DND-41 (cell line): ENCODE results near the gene FLT4.
A peak's percentile ranks its signal among the peaks of the same experiment; 100 is the strongest.

Source experiments
- ATAC-seq: fragments of 200-7000 bp; cut with Tn5 transposase; 3 replicates; pipeline ENCODE4 v1.9.1; 2021; ENCODE audit warnings: low read depth; ENCODE audit not compliant: insufficient read depth
- DNase-seq: peaks from one replicate; pipeline ENCODE4 v3.0.0-alpha.2; 2020
- H2AFZ ChIP-seq: 2 replicates; pipeline ENCODE4 v1.6.0; 2012; ENCODE audit warnings: low read depth, low read length
- H3K27ac ChIP-seq: 2 replicates; pipeline ENCODE4 v1.5.1; 2012; ENCODE audit warnings: low read length, inconsistent platforms
- H3K27me3 ChIP-seq: fragments of 200-600 bp; sonication (generic); 2 replicates; pipeline ENCODE4 v1.6.0; 2012; ENCODE audit warnings: low read length, mild to moderate bottlenecking, inconsistent platforms; ENCODE audit not compliant: insufficient read depth, poor library complexity
- H3K36me3 ChIP-seq: 2 replicates; pipeline ENCODE4 v1.5.1; 2012; ENCODE audit warnings: low read length, inconsistent platforms; ENCODE audit not compliant: insufficient read depth
- H3K4me1 ChIP-seq: 2 replicates; pipeline ENCODE4 v1.5.1; 2012; ENCODE audit warnings: mild to moderate bottlenecking, low read length; ENCODE audit not compliant: insufficient read depth
- H3K4me2 ChIP-seq: 2 replicates; pipeline ENCODE4 v1.6.0; 2012; ENCODE audit warnings: mild to moderate bottlenecking, moderate library complexity, low read length, inconsistent platforms; ENCODE audit not compliant: insufficient read depth
- H3K4me3 ChIP-seq, 2 experiments: fragments of 200-600 bp in 1 of 2; shearing (Covaris generic) in 1 of 2; 2 replicates each; pipeline ENCODE4 v1.5.1; 2012 to 2016; ENCODE audit warnings: inconsistent platforms in 2 of 2, low read length in 2 of 2, mild to moderate bottlenecking in 2 of 2, low read depth in 1 of 2, moderate library complexity in 1 of 2
- H3K79me2 ChIP-seq: 2 replicates; pipeline ENCODE4 v1.6.0; 2012; ENCODE audit warnings: low read length, inconsistent platforms; ENCODE audit not compliant: insufficient read depth
- H3K9ac ChIP-seq: 2 replicates; pipeline ENCODE4 v1.6.0; 2012; ENCODE audit warnings: low read depth, mild to moderate bottlenecking, inconsistent platforms, low read length, moderate library complexity
- H3K9me3 ChIP-seq: 2 replicates; pipeline ENCODE4 v1.5.1; 2012; ENCODE audit warnings: low read length, moderate library complexity, mild to moderate bottlenecking, inconsistent platforms; ENCODE audit not compliant: insufficient read depth, severe bottlenecking
- H4K20me1 ChIP-seq: 2 replicates; pipeline ENCODE4 v1.6.0; 2012; ENCODE audit warnings: low read length; ENCODE audit not compliant: insufficient read depth
- EZH2 ChIP-seq: IDR thresholded peaks from 3 replicates; pipeline ENCODE4 v1.6.1; 2012; ENCODE audit warnings: borderline replicate concordance, low read depth, mild to moderate bottlenecking, moderate library complexity, low read length, inconsistent platforms; ENCODE audit not compliant: severe bottlenecking
- TF ChIP-seq, protein P1 (sequence below): IDR thresholded peaks from 2 replicates; pipeline ENCODE4 v1.5.1; 2012; ENCODE audit warnings: borderline replicate concordance, low read length, moderate library complexity, mild to moderate bottlenecking; ENCODE audit not compliant: poor library complexity, severe bottlenecking; ENCODE audit errors: extremely low read depth

FLT4 gene

DNA sequence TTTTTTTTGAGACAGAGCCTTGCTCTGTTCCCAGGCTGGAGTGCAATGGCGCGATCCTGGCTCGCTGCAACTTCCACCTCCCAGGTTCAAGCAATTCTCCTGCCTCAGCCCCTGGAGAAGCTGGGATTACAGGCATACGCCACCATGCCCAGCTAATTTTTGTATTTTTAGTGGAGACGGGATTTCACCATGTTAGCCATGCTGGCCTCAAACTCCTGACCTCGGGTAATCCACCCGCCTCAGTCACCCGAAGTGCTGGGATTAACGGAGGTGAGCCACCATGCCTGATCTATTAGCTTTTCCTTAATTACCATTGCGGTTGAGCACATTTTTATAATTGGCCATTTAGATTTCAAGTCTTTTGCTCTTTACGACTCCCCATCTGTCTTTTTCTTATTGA, 2.9 kb upstream of the FLT4 start:
- H3K27ac ChIP-seq: no peak overlapping the region
- peaks cover 22% of the 10 kb centered on the region for H3K4me1 ChIP-seq
- H3K36me3 ChIP-seq: no peaks in the 10 kb centered on the region
- H4K20me1 ChIP-seq: peaks cover 11% of the 10 kb centered on the region; the same call in 1 of the 2 replicates
- DNase-seq (no peak), ATAC-seq (no peak)
- no peak overlapping the region for H2AFZ ChIP-seq
- no peaks in the 10 kb centered on the region for H3K79me2 ChIP-seq
- no peak overlapping the region for H3K4me3 ChIP-seq
- no peak overlapping the region for H3K9ac ChIP-seq
- no peaks in the 10 kb centered on the region for H3K9me3 ChIP-seq
- H3K27me3 ChIP-seq: peaks cover 47% of the 10 kb centered on the region
- TF ChIP-seq, protein P1, sequence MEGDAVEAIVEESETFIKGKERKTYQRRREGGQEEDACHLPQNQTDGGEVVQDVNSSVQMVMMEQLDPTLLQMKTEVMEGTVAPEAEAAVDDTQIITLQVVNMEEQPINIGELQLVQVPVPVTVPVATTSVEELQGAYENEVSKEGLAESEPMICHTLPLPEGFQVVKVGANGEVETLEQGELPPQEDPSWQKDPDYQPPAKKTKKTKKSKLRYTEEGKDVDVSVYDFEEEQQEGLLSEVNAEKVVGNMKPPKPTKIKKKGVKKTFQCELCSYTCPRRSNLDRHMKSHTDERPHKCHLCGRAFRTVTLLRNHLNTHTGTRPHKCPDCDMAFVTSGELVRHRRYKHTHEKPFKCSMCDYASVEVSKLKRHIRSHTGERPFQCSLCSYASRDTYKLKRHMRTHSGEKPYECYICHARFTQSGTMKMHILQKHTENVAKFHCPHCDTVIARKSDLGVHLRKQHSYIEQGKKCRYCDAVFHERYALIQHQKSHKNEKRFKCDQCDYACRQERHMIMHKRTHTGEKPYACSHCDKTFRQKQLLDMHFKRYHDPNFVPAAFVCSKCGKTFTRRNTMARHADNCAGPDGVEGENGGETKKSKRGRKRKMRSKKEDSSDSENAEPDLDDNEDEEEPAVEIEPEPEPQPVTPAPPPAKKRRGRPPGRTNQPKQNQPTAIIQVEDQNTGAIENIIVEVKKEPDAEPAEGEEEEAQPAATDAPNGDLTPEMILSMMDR: no peak
- TF ChIP-seq EZH2: no peak
- H3K4me2 ChIP-seq: no peak overlapping the region

DNA sequence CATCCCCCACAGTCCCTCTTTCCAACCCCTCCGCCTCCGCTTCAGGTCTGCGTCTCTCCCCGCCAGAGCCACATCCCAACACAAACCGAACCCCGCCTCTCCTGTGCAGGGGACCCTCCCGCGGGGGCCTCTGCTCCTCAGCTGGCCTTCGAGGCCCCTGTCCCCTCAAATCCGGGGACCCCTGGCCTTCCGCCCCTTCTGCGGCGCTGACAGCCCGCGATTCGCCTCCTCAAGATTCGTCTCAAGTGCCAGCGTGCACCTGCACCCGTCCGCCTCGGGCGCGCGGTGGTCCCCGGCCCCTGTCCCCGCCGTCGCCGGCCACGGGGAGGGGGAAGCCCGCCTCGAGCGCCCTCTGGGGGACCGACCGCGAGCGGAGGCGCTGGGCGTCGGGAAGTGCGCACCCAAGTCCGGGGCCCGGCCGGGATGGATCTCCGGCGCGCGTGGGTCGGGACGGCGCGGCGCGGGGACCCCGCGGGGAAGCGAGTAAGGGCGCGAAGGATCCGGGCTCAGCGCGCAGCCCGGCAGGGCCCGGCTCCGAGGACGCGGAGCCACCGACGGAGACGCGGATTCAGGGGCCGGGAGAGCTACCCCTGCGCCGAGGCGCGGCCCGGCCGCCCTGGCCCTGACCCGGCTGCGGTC, 623 bp downstream of the FLT4 start:
- peaks cover 50% of the 10 kb centered on the region for H3K27me3 ChIP-seq
- H3K4me2 ChIP-seq: peak overlapping the region; percentile 90
- H4K20me1 ChIP-seq: peaks cover 17% of the 10 kb centered on the region
- TF ChIP-seq, protein P1: peak; percentile 51
- peak; percentile 98 for TF ChIP-seq EZH2
- H3K4me3 ChIP-seq: peak overlapping the region; percentile 21 to 61; a peak in 3 of 4 replicates
- no peaks in the 10 kb centered on the region for H3K79me2 ChIP-seq
- H3K36me3 ChIP-seq: no peaks in the 10 kb centered on the region
- H3K4me1 ChIP-seq: peaks cover 22% of the 10 kb centered on the region
- DNase-seq (peak; percentile 33), ATAC-seq (peak; percentile 63)
- no peak overlapping the region for H3K27ac ChIP-seq
- H3K9me3 ChIP-seq: no peaks in the 10 kb centered on the region
- H3K9ac ChIP-seq: peak overlapping the region; percentile 51; the same call in 1 of the 2 replicates
- H2AFZ ChIP-seq: no peak overlapping the region; the same call in 1 of the 2 replicates

DNA sequence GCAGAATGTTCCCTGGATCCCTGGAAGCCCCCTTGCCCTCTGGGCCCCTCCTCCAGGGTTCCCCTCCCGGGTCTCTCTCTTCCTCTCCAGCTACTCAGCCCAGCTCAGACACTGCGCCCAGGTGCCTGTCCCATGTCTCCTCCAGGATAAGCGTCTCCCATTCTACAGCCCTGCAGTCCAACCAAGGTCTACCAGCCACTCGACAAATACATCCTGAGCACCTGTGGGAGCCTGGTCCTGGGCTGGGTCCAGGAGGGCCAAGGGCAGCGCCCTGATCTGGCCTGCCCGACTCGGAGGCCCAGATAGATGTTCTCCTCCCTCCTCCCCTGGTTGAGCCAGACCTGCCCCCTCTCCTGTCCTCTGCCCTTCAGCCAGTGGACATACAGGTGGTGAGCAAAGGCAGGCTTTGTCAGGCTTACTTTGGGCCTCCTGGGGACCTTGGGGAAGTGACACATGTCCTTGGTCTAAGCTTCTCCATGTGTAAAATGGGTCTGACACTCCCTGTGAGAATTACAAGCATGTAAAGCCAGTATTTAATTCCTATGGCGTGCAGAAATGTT, 1.4 kb downstream of the FLT4 start:
- peaks cover 50% of the 10 kb centered on the region for H3K27me3 ChIP-seq
- no peak overlapping the region for H2AFZ ChIP-seq
- TF ChIP-seq, protein P1: no peak
- TF ChIP-seq EZH2: no peak
- peak overlapping the region; percentile 90; the same call in 1 of the 2 replicates for H3K4me2 ChIP-seq
- H3K27ac ChIP-seq: no peak overlapping the region
- H3K4me1 ChIP-seq: peaks cover 22% of the 10 kb centered on the region
- H3K4me3 ChIP-seq: no peak overlapping the region
- no peaks in the 10 kb centered on the region for H3K36me3 ChIP-seq
- no peak overlapping the region for H3K9ac ChIP-seq
- no peaks in the 10 kb centered on the region for H3K79me2 ChIP-seq
- H4K20me1 ChIP-seq: peaks cover 17% of the 10 kb centered on the region
- DNase-seq (no peak), ATAC-seq (no peak)
- no peaks in the 10 kb centered on the region for H3K9me3 ChIP-seq
